Measurements from ENCODE around the gene PADI3.
A peak's percentile ranks its signal among the peaks of the same experiment; 100 is the strongest.
"Not testable (repeated sequence)": the region's sequence is repeated elsewhere in the genome, so short reads cannot be mapped to it uniquely, and the experiment has no call there.

Gene PADI3

GRCh38 chr1:17216078-17216477, 32.8 kb upstream of the PADI3 start:
- no peak for DNase-seq

GRCh38 chr1:17217607-17218006, 31.3 kb upstream of the PADI3 start:
- no peak for DNase-seq

- no peak for DNase-seq
Measured at GRCh38 chr1:17218939-17219338, 30.0 kb upstream of the PADI3 start.

- no peak for DNase-seq
Measured at GRCh38 chr1:17220287-17220686, 28.6 kb upstream of the PADI3 start.

GRCh38 chr1:17222557-17222956, 26.3 kb upstream of the PADI3 start:
- no peak for DNase-seq

GRCh38 chr1:17224434-17224833, 24.5 kb upstream of the PADI3 start:
- no peak for DNase-seq

GRCh38 chr1:17225140-17225539, 23.8 kb upstream of the PADI3 start:
- no peak for DNase-seq

- DNase-seq, result no peak
Measured at GRCh38 chr1:17227358-17227915, 21.5 kb upstream of the PADI3 start.

- no peak for DNase-seq
Measured at GRCh38 chr1:17228619-17229018, 20.3 kb upstream of the PADI3 start.

- no peak for DNase-seq
Measured at GRCh38 chr1:17229379-17229778, 19.5 kb upstream of the PADI3 start.

GRCh38 chr1:17230106-17230505, 18.8 kb upstream of the PADI3 start:
- no peak for DNase-seq

GRCh38 chr1:17230671-17231310, 18.1 kb upstream of the PADI3 start:
- peak; percentile 24 to 58 for DNase-seq

- no peak for DNase-seq
Measured at GRCh38 chr1:17232759-17233661, 15.9 kb upstream of the PADI3 start.

- no peak for DNase-seq
Measured at GRCh38 chr1:17233675-17234320, 15.1 kb upstream of the PADI3 start.

- no peak for DNase-seq
Measured at GRCh38 chr1:17234405-17234804, 14.5 kb upstream of the PADI3 start.

GRCh38 chr1:17235135-17235885, 13.6 kb upstream of the PADI3 start:
- DNase-seq, result no peak

GRCh38 chr1:17236779-17237560, 11.9 kb upstream of the PADI3 start:
- DNase-seq, result peak; percentile 73 to 90

- DNase-seq, result no peak
Measured at GRCh38 chr1:17237561-17237903, 11.4 kb upstream of the PADI3 start.

GRCh38 chr1:17239420-17239819, 9.5 kb upstream of the PADI3 start:
- DNase-seq, result peak; percentile 83 to 93

GRCh38 chr1:17241011-17241779, 7.7 kb upstream of the PADI3 start:
- not testable (repeated sequence) for DNase-seq

- DNase-seq, result not testable (repeated sequence)
Measured at GRCh38 chr1:17241780-17242074, 7.2 kb upstream of the PADI3 start.
